Endothelial cell of umbilical vein (primary cell): ENCODE data around the gene GLRB. TPM values are rescaled to one million over a fixed set of nuclear protein-coding genes. Genes with fewer than 3 reads are reported as not detected.

Experiments
- BruUV-seq: library from RNA; stranded (reverse); fragments of 400-500 nt; replicated peaks from 2 replicates; lab custom pipeline; 2021; lab: Mats Ljungman, UMichigan
- CTCF ChIA-PET: fragments of 300-600, 350-600 bp; sonication (Branson Sonifier 250); formaldehyde crosslinking; loops from one replicate; lab custom pipeline; 2021; ENCODE audit warnings: antibody characterized with exemption, inconsistent platforms; lab: Charles Lee
- POLR2A ChIA-PET: fragments of 300-600, 350-600 bp; sonication (Branson Sonifier 250); formaldehyde crosslinking; loops from one replicate; lab custom pipeline; 2021; ENCODE audit warnings: antibody characterized with exemption, inconsistent platforms; lab: Charles Lee
- DNase-seq: peaks from one replicate; pipeline ENCODE4 v3.0.0-alpha.2; 2011; ENCODE audit warnings: low read depth, low spot score
- FAIRE-seq: peaks from 2 replicates; lab custom pipeline; 2011; peaks lifted over from hg19 to GRCh38; lab: Jason Lieb, UNC
- H2AFZ ChIP-seq: 2 replicates; pipeline ENCODE4 v1.6.0; 2012; ENCODE audit warnings: low read depth, low read length, control low read depth, inconsistent platforms
- H3K27ac ChIP-seq: 2 replicates; pipeline ENCODE4 v1.5.1; 2011; ENCODE audit warnings: low read depth, mild to moderate bottlenecking, control low read depth, low read length, moderate library complexity; ENCODE audit not compliant: insufficient read depth
- H3K27me3 ChIP-seq, 2 experiments: 2 replicates each; pipeline versions ENCODE4 v1.6.0 to v1.6.1; 2011; ENCODE audit warnings: low read length in 2 of 2, mixed read lengths in 1 of 2; ENCODE audit not compliant: control insufficient read depth in 2 of 2, insufficient read depth in 2 of 2
- H3K36me3 ChIP-seq, 2 experiments: 2 replicates in 1 of 2; 3 replicates in 1 of 2; pipeline ENCODE4 v1.5.1; 2011; ENCODE audit warnings: low read length in 2 of 2, mild to moderate bottlenecking in 1 of 2, moderate library complexity in 1 of 2; ENCODE audit not compliant: control insufficient read depth in 2 of 2, insufficient read depth in 2 of 2; ENCODE audit errors: extremely low read depth in 1 of 2
- H3K4me1 ChIP-seq: 3 replicates; pipeline ENCODE4 v1.5.1; 2011; ENCODE audit warnings: mild to moderate bottlenecking, low read length; ENCODE audit not compliant: control insufficient read depth, insufficient read depth; ENCODE audit errors: extremely low read depth
- H3K4me2 ChIP-seq: 2 replicates; pipeline ENCODE4 v1.6.1; 2011; ENCODE audit warnings: low read length, control low read depth, mixed read lengths; ENCODE audit not compliant: insufficient read depth
- H3K4me3 ChIP-seq, 3 experiments: fragments of 200-600 bp in 1 of 3; sonication (generic), shearing (Covaris generic) in 1 of 3; replicated peaks in 1 of 3; 2 replicates each; pipeline ENCODE4 v1.5.1; 2011 to 2016; ENCODE audit warnings: control low read depth in 3 of 3, low read length in 3 of 3, mild to moderate bottlenecking in 2 of 3, inconsistent platforms in 1 of 3, low read depth in 1 of 3, moderate library complexity in 1 of 3; ENCODE audit not compliant: insufficient read depth in 1 of 3
- H3K79me2 ChIP-seq: 2 replicates; pipeline ENCODE4 v1.6.0; 2012; ENCODE audit warnings: low read length, inconsistent platforms; ENCODE audit not compliant: control insufficient read depth, insufficient read depth
- H3K9ac ChIP-seq: replicated peaks from 2 replicates; pipeline ENCODE3; 2011; ENCODE audit warnings: low read length, control low read depth; ENCODE audit not compliant: insufficient read depth; ENCODE audit errors: extremely low read depth
- H3K9me1 ChIP-seq: replicated peaks from 3 replicates; pipeline ENCODE4 v1.6.0; 2011; ENCODE audit warnings: mild to moderate bottlenecking, low read length; ENCODE audit not compliant: control insufficient read depth, insufficient read depth; ENCODE audit errors: extremely low read depth
- H3K9me3 ChIP-seq: replicated peaks from 2 replicates; pipeline ENCODE4 v1.5.1; 2012; ENCODE audit warnings: low read length, inconsistent platforms; ENCODE audit not compliant: control insufficient read depth, insufficient read depth
- H4K20me1 ChIP-seq: replicated peaks from 2 replicates; pipeline ENCODE3; 2011; ENCODE audit warnings: mild to moderate bottlenecking, low read length; ENCODE audit not compliant: control insufficient read depth, insufficient read depth; ENCODE audit errors: extremely low read depth
- EZH2 ChIP-seq: IDR thresholded peaks from 2 replicates; pipeline ENCODE4 v1.6.1; 2012; ENCODE audit warnings: borderline replicate concordance, low read depth, mild to moderate bottlenecking, moderate library complexity, low read length, inconsistent platforms; ENCODE audit not compliant: severe bottlenecking
- FOS ChIP-seq: IDR thresholded peaks from 2 replicates; pipeline ENCODE4 v1.6.1; 2011; ENCODE audit warnings: mild to moderate bottlenecking, low read length, moderate library complexity, borderline replicate concordance; ENCODE audit not compliant: insufficient read depth
- GATA2 ChIP-seq: IDR thresholded peaks from 2 replicates; pipeline ENCODE4 v1.7.0; 2011; ENCODE audit warnings: low read depth, mild to moderate bottlenecking, moderate library complexity, mixed read lengths, low read length; ENCODE audit not compliant: insufficient read length, insufficient read depth
- JUN ChIP-seq: IDR thresholded peaks from 2 replicates; pipeline ENCODE4 v1.6.1; 2011; ENCODE audit warnings: borderline replicate concordance, low read depth; ENCODE audit not compliant: insufficient read length, insufficient read depth
- MYC ChIP-seq: IDR thresholded peaks from one replicate; pipeline ENCODE4 v1.6.1; 2011; ENCODE audit warnings: mild to moderate bottlenecking, low read depth, low read length
- POLR2A ChIP-seq: IDR thresholded peaks from 2 replicates; pipeline ENCODE4 v1.6.1; 2012; ENCODE audit warnings: low read depth, mild to moderate bottlenecking, control low read depth, low read length
- POLR2AphosphoS5 ChIP-seq: IDR thresholded peaks from 2 replicates; pipeline ENCODE4 v1.6.1; 2012; ENCODE audit warnings: low read depth, mild to moderate bottlenecking, control low read depth, low read length, moderate library complexity; ENCODE audit not compliant: insufficient read depth
- dilution Hi-C: fragments of 300-500 bp; cut with MboI; formaldehyde crosslinking; loops from one replicate; pipeline ENCODE4 v1.15.0; 2019; ENCODE audit warnings: low sequenced_read_pairs; ENCODE audit not compliant: extremely low pct_ligation_motif_present
- intact Hi-C: fragments of 100-400 bp; cut with micrococcal nuclease; formaldehyde crosslinking; loops from one replicate; pipeline ENCODE4 v1.10.0; 2022
- polyA plus RNA-seq, 4 experiments: library from polyadenylated mRNA; depleted of rRNA in 3 of 4; stranded (reverse) in 3 of 4; unstranded in 1 of 4; fragments of >200 nt; gene quantifications; 2 replicates each; pipeline versions ENCODE4 v1.2.1 to v1.2.3, GENCODE V29; 2011 to 2012; ENCODE audit warnings: missing spikeins in 1 of 4
- total RNA-seq: library from RNA; stranded (reverse); gene quantifications from 2 replicates; pipeline ENCODE4 v1.2.3, GENCODE V29; 2021
- TF ChIP-seq, protein P1 (sequence below): IDR thresholded peaks from 2 replicates; pipeline ENCODE4 v1.6.1; 2011; ENCODE audit not compliant: insufficient read depth, insufficient read length
- TF ChIP-seq, protein P2 (sequence below), 2 donors: IDR thresholded peaks; 1 replicate in 1 of 2; 2 replicates in 1 of 2; pipeline ENCODE4 v1.5.1; 2011; ENCODE audit warnings: low read length in 2 of 2, mild to moderate bottlenecking in 2 of 2, moderate library complexity in 2 of 2, control low read depth in 1 of 2, inconsistent platforms in 1 of 2, low read depth in 1 of 2; ENCODE audit not compliant: insufficient read depth in 1 of 2; ENCODE audit errors: extremely low read depth in 1 of 2

GLRB gene
- total and polyA plus RNA-seq, 2 donors (not counting 3 experiments of a cell fraction or from before 2014, with no cell fraction given), result 3.8 to 5.7 TPM

DNA sequence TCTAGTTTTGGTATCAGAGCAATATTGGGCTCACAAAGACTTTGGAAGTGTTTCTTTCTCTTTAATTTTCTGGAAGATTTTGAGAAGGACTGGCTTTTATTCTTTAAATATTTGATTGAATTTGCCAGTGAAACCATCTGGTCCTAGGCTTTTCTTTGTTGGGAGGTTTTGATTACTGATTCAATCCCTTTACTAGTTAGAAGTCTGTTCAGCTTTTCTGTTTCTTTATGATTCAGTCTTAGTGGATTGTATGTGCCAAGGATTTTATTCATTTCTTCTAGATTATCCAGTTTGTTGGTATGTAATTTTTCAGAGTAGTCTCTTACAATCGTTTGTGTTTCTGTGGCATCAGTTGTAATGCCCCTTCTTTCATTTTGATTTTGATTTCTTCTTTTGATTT lies 28.6 kb downstream of the GLRB start:
- POLR2A ChIA-PET, result no interaction called here
- no peaks in the 10 kb centered on the region for H3K36me3 ChIP-seq
- TF ChIP-seq EZH2, result no peak
- TF ChIP-seq FOS, result no peak
- TF ChIP-seq MYC, result no peak
- no peak for TF ChIP-seq POLR2A
- TF ChIP-seq POLR2AphosphoS5, result no peak
- TF ChIP-seq JUN, result no peak
- TF ChIP-seq, protein P1, sequence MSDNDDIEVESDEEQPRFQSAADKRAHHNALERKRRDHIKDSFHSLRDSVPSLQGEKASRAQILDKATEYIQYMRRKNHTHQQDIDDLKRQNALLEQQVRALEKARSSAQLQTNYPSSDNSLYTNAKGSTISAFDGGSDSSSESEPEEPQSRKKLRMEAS, result no peak
- TF ChIP-seq GATA2, result no peak
- TF ChIP-seq, protein P2, sequence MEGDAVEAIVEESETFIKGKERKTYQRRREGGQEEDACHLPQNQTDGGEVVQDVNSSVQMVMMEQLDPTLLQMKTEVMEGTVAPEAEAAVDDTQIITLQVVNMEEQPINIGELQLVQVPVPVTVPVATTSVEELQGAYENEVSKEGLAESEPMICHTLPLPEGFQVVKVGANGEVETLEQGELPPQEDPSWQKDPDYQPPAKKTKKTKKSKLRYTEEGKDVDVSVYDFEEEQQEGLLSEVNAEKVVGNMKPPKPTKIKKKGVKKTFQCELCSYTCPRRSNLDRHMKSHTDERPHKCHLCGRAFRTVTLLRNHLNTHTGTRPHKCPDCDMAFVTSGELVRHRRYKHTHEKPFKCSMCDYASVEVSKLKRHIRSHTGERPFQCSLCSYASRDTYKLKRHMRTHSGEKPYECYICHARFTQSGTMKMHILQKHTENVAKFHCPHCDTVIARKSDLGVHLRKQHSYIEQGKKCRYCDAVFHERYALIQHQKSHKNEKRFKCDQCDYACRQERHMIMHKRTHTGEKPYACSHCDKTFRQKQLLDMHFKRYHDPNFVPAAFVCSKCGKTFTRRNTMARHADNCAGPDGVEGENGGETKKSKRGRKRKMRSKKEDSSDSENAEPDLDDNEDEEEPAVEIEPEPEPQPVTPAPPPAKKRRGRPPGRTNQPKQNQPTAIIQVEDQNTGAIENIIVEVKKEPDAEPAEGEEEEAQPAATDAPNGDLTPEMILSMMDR (IDR thresholded peaks at IDR 0.05; ENCODE audit: extremely low read depth in 1 of 2, insufficient read depth in 1 of 2, low read depth in 1 of 2, low read length in 2 of 2), result no peak
- no peaks in the 10 kb centered on the region for H3K27me3 ChIP-seq
- no peak overlapping the region for H3K9ac ChIP-seq
- no TSS peak for BruUV-seq
- H3K9me1 ChIP-seq, result no peaks in the 10 kb centered on the region
- no peaks in the 10 kb centered on the region for H3K79me2 ChIP-seq
- H3K9me3 ChIP-seq, result no peaks in the 10 kb centered on the region
- H3K4me2 ChIP-seq, result no peak overlapping the region
- H2AFZ ChIP-seq, result no peak overlapping the region
- dilution Hi-C loops (no loop called here), intact Hi-C loops (no loop called here)
- no peak for DNase-seq
- no peak for FAIRE-seq
- H3K27ac ChIP-seq, result no peak overlapping the region
- no peak overlapping the region for H3K4me3 ChIP-seq
- CTCF ChIA-PET, result interaction anchor here (2.5 kb wide), 1 partner anchor 15 kb away, joined by 5 read pairs; no protein-coding TSS in a partner anchor
- no peaks in the 10 kb centered on the region for H4K20me1 ChIP-seq
- H3K4me1 ChIP-seq, result no peaks in the 10 kb centered on the region
